Peyer's patch (tissue), 4 donors: ENCODE measurements around the gene CSRNP3. TPM values are rescaled to one million over a fixed set of nuclear protein-coding genes. Genes with fewer than 3 reads are reported as not detected.
A peak's percentile ranks its signal among the peaks of the same experiment; 100 is the strongest.

Experiments
- DNase-seq, 3 donors: peaks; one replicate each; pipeline ENCODE4 v3.0.0-alpha.2; 2017 to 2019
- H3K27ac ChIP-seq, 4 donors: fragments of 200-600 bp; sonication (generic); one replicate each; pipeline ENCODE4 v1.5.1; 2016 to 2019
- H3K27me3 ChIP-seq, 2 donors: fragments of 200-600 bp; sonication (generic); one replicate each; pipeline ENCODE4 v1.5.1; 2019
- H3K36me3 ChIP-seq, 3 donors: fragments of 200-600 bp; sonication (generic); one replicate each; pipeline ENCODE4 v1.5.1; 2016 to 2019
- H3K4me1 ChIP-seq, 4 donors: fragments of 200-600 bp; sonication (generic); one replicate each; pipeline ENCODE4 v1.5.1; 2016 to 2019
- H3K4me3 ChIP-seq, 4 donors: fragments of 200-600 bp; sonication (generic); 1 replicate in 3 of 4; 2 replicates in 1 of 4; pipeline ENCODE4 v1.5.1; 2016 to 2019; ENCODE audit warnings: mild to moderate bottlenecking in 1 of 4
- H3K9me3 ChIP-seq, 4 donors: fragments of 200-600 bp; sonication (generic); one replicate each; pipeline ENCODE4 v1.5.1; 2016 to 2019; ENCODE audit warnings: mild to moderate bottlenecking in 1 of 4
- CTCF ChIP-seq, 6 experiments: fragments of 450-650 bp in 4 of 6; fragments of 200-600 bp in 2 of 6; sonication (generic) in 1 of 6; IDR thresholded peaks; one replicate each; pipeline ENCODE4 v1.5.1; 2017 to 2019; ENCODE audit warnings: antibody characterized with exemption in 6 of 6, mild to moderate bottlenecking in 3 of 6, moderate library complexity in 1 of 6
- POLR2A ChIP-seq, 2 donors: fragments of 450-650 bp; IDR thresholded peaks; one replicate each; pipeline ENCODE4 v1.5.1; 2017; ENCODE audit warnings: antibody characterized with exemption in 2 of 2, mild to moderate bottlenecking in 2 of 2, moderate library complexity in 2 of 2
- total RNA-seq, 4 donors: library from RNA; depleted of rRNA; stranded (reverse); fragments of >200 nt; gene quantifications; one replicate each; pipeline ENCODE4 v1.1.0, GENCODE V29; 2016

Gene CSRNP3
- total RNA-seq, 4 donors from 2014 or later, result 1.6 to 10.5 (median 4.4) TPM

GRCh38 chr2:165470361-165470760 is 863 bp downstream of the CSRNP3 start:
- H3K36me3 ChIP-seq, result no peaks in the 10 kb centered on the region

GRCh38 chr2:165471349-165471950 is 2.0 kb downstream of the CSRNP3 start:
- H3K4me3 ChIP-seq, result no peak overlapping the region
- no peak for TF ChIP-seq CTCF (IDR thresholded peaks at IDR 0.05)
- no peak for TF ChIP-seq POLR2A (IDR thresholded peaks at IDR 0.05)
- no peaks in the 10 kb centered on the region for H3K36me3 ChIP-seq
- no peak overlapping the region for H3K27ac ChIP-seq
- H3K9me3 ChIP-seq, result no peaks in the 10 kb centered on the region
- H3K27me3 ChIP-seq, result no peaks in the 10 kb centered on the region
- H3K4me1 ChIP-seq, result no peaks in the 10 kb centered on the region
- no peak for DNase-seq

More at GRCh38 chr2:165470361-165470760, 863 bp downstream of the CSRNP3 start:
- peak overlapping the region in 1 of 4 donors; percentile 44 for H3K4me3 ChIP-seq
- no peaks in the 10 kb centered on the region for H3K27me3 ChIP-seq
- no peak for DNase-seq
- H3K27ac ChIP-seq, result no peak overlapping the region
- H3K9me3 ChIP-seq, result no peaks in the 10 kb centered on the region
- H3K4me1 ChIP-seq, result no peaks in the 10 kb centered on the region
- no peak for TF ChIP-seq CTCF (IDR thresholded peaks at IDR 0.05)
- TF ChIP-seq POLR2A (IDR thresholded peaks at IDR 0.05), result no peak

- H3K4me3 ChIP-seq, result no peak overlapping the region
- no peak for TF ChIP-seq POLR2A (IDR thresholded peaks at IDR 0.05)
- TF ChIP-seq CTCF (IDR thresholded peaks at IDR 0.05), result no peak
These were observed 3.4 kb downstream of the CSRNP3 start for GRCh38 chr2:165472922-165473321.

GRCh38 chr2:165474619-165475276 is 5.2 kb downstream of the CSRNP3 start:
- H3K36me3 ChIP-seq, result no peaks in the 10 kb centered on the region
- no peaks in the 10 kb centered on the region for H3K4me1 ChIP-seq
- H3K9me3 ChIP-seq, result no peaks in the 10 kb centered on the region
- DNase-seq, result no peak
- H3K4me3 ChIP-seq, result no peak overlapping the region
- no peaks in the 10 kb centered on the region for H3K27me3 ChIP-seq
- H3K27ac ChIP-seq, result no peak overlapping the region
- no peak for TF ChIP-seq CTCF (IDR thresholded peaks at IDR 0.05)
- TF ChIP-seq POLR2A (IDR thresholded peaks at IDR 0.05), result no peak

More at GRCh38 chr2:165472922-165473321, 3.4 kb downstream of the CSRNP3 start:
- H3K9me3 ChIP-seq, result no peaks in the 10 kb centered on the region
- H3K36me3 ChIP-seq, result no peaks in the 10 kb centered on the region
- H3K27ac ChIP-seq, result no peak overlapping the region
- H3K4me1 ChIP-seq, result no peaks in the 10 kb centered on the region
- H3K27me3 ChIP-seq, result no peaks in the 10 kb centered on the region
- no peak for DNase-seq

GRCh38 chr2:165475277-165476004 is 5.9 kb downstream of the CSRNP3 start:
- no peak for DNase-seq
- no peak overlapping the region for H3K27ac ChIP-seq
- no peak for TF ChIP-seq POLR2A (IDR thresholded peaks at IDR 0.05)
- no peak for TF ChIP-seq CTCF (IDR thresholded peaks at IDR 0.05)

More at GRCh38 chr2:165475277-165476004, 5.9 kb downstream of the CSRNP3 start:
- no peaks in the 10 kb centered on the region for H3K27me3 ChIP-seq
- H3K4me1 ChIP-seq, result no peaks in the 10 kb centered on the region
- no peaks in the 10 kb centered on the region for H3K9me3 ChIP-seq
- no peaks in the 10 kb centered on the region for H3K36me3 ChIP-seq
- H3K4me3 ChIP-seq, result no peak overlapping the region
